Trophoblast cell (in vitro differentiated cells and primary cell): ENCODE data around the gene ARHGAP26.
A peak's percentile ranks its signal among the peaks of the same experiment; 100 is the strongest.

Experiments
- DNase-seq, 2 donors: peaks; one replicate each; pipeline ENCODE4 v3.0.0-alpha.2; 2016
- H2AFZ ChIP-seq: 2 replicates; pipeline ENCODE4 v1.6.1; 2013; ENCODE audit warnings: low read length, moderate library complexity, mild to moderate bottlenecking; ENCODE audit not compliant: insufficient read depth, poor library complexity
- H2AK5ac ChIP-seq: 2 replicates; pipeline ENCODE4 v1.6.1; 2013; ENCODE audit warnings: mild to moderate bottlenecking, low read length
- H2BK120ac ChIP-seq: 2 replicates; pipeline ENCODE4 v1.6.1; 2013; ENCODE audit warnings: low read length, mild to moderate bottlenecking, moderate library complexity; ENCODE audit not compliant: insufficient read depth, poor library complexity
- H2BK12ac ChIP-seq: 2 replicates; pipeline ENCODE4 v1.6.1; 2013; ENCODE audit warnings: mild to moderate bottlenecking, low read length, moderate library complexity
- H2BK5ac ChIP-seq: 2 replicates; pipeline ENCODE4 v1.6.1; 2013; ENCODE audit warnings: low read length, low read depth, moderate library complexity, mild to moderate bottlenecking; ENCODE audit not compliant: poor library complexity
- H3K14ac ChIP-seq: 2 replicates; pipeline ENCODE4 v1.6.1; 2013; ENCODE audit warnings: mild to moderate bottlenecking, low read length
- H3K18ac ChIP-seq: 2 replicates; pipeline ENCODE4 v1.6.1; 2013; ENCODE audit warnings: mild to moderate bottlenecking, low read length
- H3K23ac ChIP-seq: 2 replicates; pipeline ENCODE4 v1.6.1; 2013; ENCODE audit warnings: low read length
- H3K27ac ChIP-seq: 2 replicates; pipeline ENCODE4 v1.5.1; 2013; ENCODE audit warnings: low read depth, mild to moderate bottlenecking, inconsistent platforms, low read length, moderate library complexity
- H3K27me3 ChIP-seq: 2 replicates; pipeline ENCODE4 v1.6.1; 2013; ENCODE audit warnings: inconsistent platforms, mild to moderate bottlenecking, low read length, moderate library complexity; ENCODE audit not compliant: insufficient read depth
- H3K36me3 ChIP-seq, 2 experiments: 1 replicate in 1 of 2; 2 replicates in 1 of 2; pipeline ENCODE4 v1.6.1; 2013; ENCODE audit warnings: low read length in 2 of 2, mild to moderate bottlenecking in 2 of 2, moderate library complexity in 1 of 2; ENCODE audit not compliant: insufficient read depth in 2 of 2, control insufficient read depth in 1 of 2
- H3K4ac ChIP-seq: 2 replicates; pipeline ENCODE4 v1.6.1; 2013; ENCODE audit warnings: low read depth, mild to moderate bottlenecking, low read length, moderate library complexity
- H3K4me1 ChIP-seq, 2 experiments: 1 replicate in 1 of 2; 2 replicates in 1 of 2; pipeline ENCODE4 v1.6.1; 2013; ENCODE audit warnings: low read length in 2 of 2, mild to moderate bottlenecking in 2 of 2, moderate library complexity in 1 of 2; ENCODE audit not compliant: insufficient read depth in 2 of 2, control insufficient read depth in 1 of 2
- H3K4me2 ChIP-seq: 2 replicates; pipeline ENCODE4 v1.6.1; 2013; ENCODE audit warnings: inconsistent platforms, mild to moderate bottlenecking, low read length, moderate library complexity
- H3K4me3 ChIP-seq: 2 replicates; pipeline ENCODE4 v1.5.1; 2013; ENCODE audit warnings: mild to moderate bottlenecking, low read depth, low read length, inconsistent platforms
- H3K79me1 ChIP-seq: one replicate; pipeline ENCODE4 v1.6.1; 2013; ENCODE audit warnings: low read length
- H3K79me2 ChIP-seq: 2 replicates; pipeline ENCODE4 v1.6.1; 2013; ENCODE audit warnings: low read length, mild to moderate bottlenecking; ENCODE audit not compliant: control insufficient read depth, insufficient read depth, poor library complexity
- H3K9ac ChIP-seq: 2 replicates; pipeline ENCODE4 v1.6.1; 2013; ENCODE audit warnings: mild to moderate bottlenecking, low read length
- H3K9me3 ChIP-seq: 2 replicates; pipeline ENCODE4 v1.6.1; 2013; ENCODE audit warnings: low read depth, mild to moderate bottlenecking, control low read depth, inconsistent platforms, low read length; ENCODE audit not compliant: insufficient read depth
- H4K12ac ChIP-seq: 2 replicates; pipeline ENCODE4 v1.6.1; 2013; ENCODE audit warnings: low read depth, mild to moderate bottlenecking, low read length, moderate library complexity
- H4K8ac ChIP-seq: 2 replicates; pipeline ENCODE4 v1.6.1; 2013; ENCODE audit warnings: low read depth, mild to moderate bottlenecking, low read length, moderate library complexity
- H4K91ac ChIP-seq: one replicate; pipeline ENCODE4 v1.6.1; 2013; ENCODE audit warnings: low read depth, mild to moderate bottlenecking, low read length, moderate library complexity
- WGBS: extraction: QIAGEN DNeasy Blood & Tissue Kit; methylation state at CpG from one replicate; pipeline ENCODE4 v1.1.7; 2013; ENCODE audit warnings: missing lambda C conversion rate; ENCODE audit not compliant: insufficient read length, insufficient coverage; ENCODE audit errors: extremely low coverage; 5-methylcytosine and 5-hydroxymethylcytosine counted together

ARHGAP26 gene

GRCh38 chr5:143072734-143073133 is 302.6 kb downstream of the ARHGAP26 start:
- no peak overlapping the region for H3K23ac ChIP-seq
- H3K18ac ChIP-seq = no peak overlapping the region
- H3K79me2 ChIP-seq = no peaks in the 10 kb centered on the region
- H3K4ac ChIP-seq = no peak overlapping the region
- H2BK120ac ChIP-seq = no peak overlapping the region
- H3K27ac ChIP-seq = no peak overlapping the region
- H2AFZ ChIP-seq = no peak overlapping the region
- no peaks in the 10 kb centered on the region for H3K36me3 ChIP-seq
- no peak overlapping the region for H4K8ac ChIP-seq
- peaks cover 1% of the 10 kb centered on the region for H3K9me3 ChIP-seq
- no peak overlapping the region for H3K4me2 ChIP-seq
- no peaks in the 10 kb centered on the region for H3K79me1 ChIP-seq
- no peak overlapping the region for H2BK12ac ChIP-seq
- H4K12ac ChIP-seq = no peak overlapping the region
- no peak overlapping the region for H2BK5ac ChIP-seq
- no peak overlapping the region for H4K91ac ChIP-seq
- H3K14ac ChIP-seq = no peak overlapping the region
- no peak overlapping the region for H2AK5ac ChIP-seq
- no peaks in the 10 kb centered on the region for H3K4me1 ChIP-seq
- no peak overlapping the region for H3K9ac ChIP-seq
- no peak overlapping the region for H3K4me3 ChIP-seq
- H3K27me3 ChIP-seq = no peaks in the 10 kb centered on the region
- no peak for DNase-seq

GRCh38 chr5:143073766-143074165 is 303.6 kb downstream of the ARHGAP26 start:
- Histone ChIP-seq H4K12ac (no peak overlapping the region), H3K23ac (no peak overlapping the region), H3K4me1 (no peaks in the 10 kb centered on the region), H3K4ac (no peak overlapping the region), H2AK5ac (no peak overlapping the region), H3K4me2 (no peak overlapping the region), H4K8ac (no peak overlapping the region), H3K14ac (no peak overlapping the region), H2BK12ac (no peak overlapping the region), H3K79me2 (no peaks in the 10 kb centered on the region), H2AFZ (no peak overlapping the region), H3K4me3 (no peak overlapping the region), H3K27ac (no peak overlapping the region), H2BK5ac (no peak overlapping the region), H3K9me3 (peaks cover 1% of the 10 kb centered on the region), H3K18ac (no peak overlapping the region), H3K79me1 (no peaks in the 10 kb centered on the region), H4K91ac (no peak overlapping the region), H2BK120ac (no peak overlapping the region), H3K9ac (no peak overlapping the region), H3K27me3 (no peaks in the 10 kb centered on the region), H3K36me3 (no peaks in the 10 kb centered on the region)
- DNase-seq = no peak
- WGBS = no CpG with 5 or more reads among the region's 3 CpGs

- WGBS = no CpG with 5 or more reads among the region's 1 CpG
- peak in 1 of 2 donors; percentile 51 for DNase-seq
- no peak overlapping the region for H3K9ac ChIP-seq
Observed at GRCh38 chr5:143074414-143074996, 304.3 kb downstream of the ARHGAP26 start.

GRCh38 chr5:143076377-143076776 is 306.2 kb downstream of the ARHGAP26 start:
- Histone ChIP-seq H2AFZ (no peak overlapping the region), H4K91ac (no peak overlapping the region), H3K36me3 (no peaks in the 10 kb centered on the region), H4K12ac (no peak overlapping the region), H4K8ac (no peak overlapping the region), H3K4me3 (no peak overlapping the region), H3K9me3 (peaks cover 1% of the 10 kb centered on the region), H3K9ac (no peak overlapping the region), H3K79me1 (no peaks in the 10 kb centered on the region), H2BK12ac (no peak overlapping the region), H3K27ac (no peak overlapping the region), H3K18ac (no peak overlapping the region), H2BK5ac (no peak overlapping the region), H3K14ac (no peak overlapping the region), H3K4me2 (no peak overlapping the region), H3K27me3 (no peaks in the 10 kb centered on the region), H2AK5ac (no peak overlapping the region), H3K4me1 (no peaks in the 10 kb centered on the region), H3K23ac (no peak overlapping the region), H2BK120ac (no peak overlapping the region), H3K79me2 (no peaks in the 10 kb centered on the region), H3K4ac (no peak overlapping the region)
- no peak for DNase-seq
- WGBS = no CpG with 5 or more reads among the region's 1 CpG

More at GRCh38 chr5:143074414-143074996, 304.3 kb downstream of the ARHGAP26 start:
- H3K4me1 ChIP-seq = no peaks in the 10 kb centered on the region
- no peak overlapping the region for H3K4ac ChIP-seq
- no peak overlapping the region for H3K4me3 ChIP-seq
- no peaks in the 10 kb centered on the region for H3K27me3 ChIP-seq
- H4K8ac ChIP-seq = no peak overlapping the region
- H2BK5ac ChIP-seq = no peak overlapping the region
- no peaks in the 10 kb centered on the region for H3K79me2 ChIP-seq
- no peak overlapping the region for H3K23ac ChIP-seq
- no peak overlapping the region for H4K91ac ChIP-seq
- H2AFZ ChIP-seq = no peak overlapping the region
- H3K4me2 ChIP-seq = no peak overlapping the region
- H2AK5ac ChIP-seq = no peak overlapping the region
- H3K27ac ChIP-seq = no peak overlapping the region
- H2BK120ac ChIP-seq = no peak overlapping the region
- no peak overlapping the region for H2BK12ac ChIP-seq
- peaks cover 1% of the 10 kb centered on the region for H3K9me3 ChIP-seq
- H4K12ac ChIP-seq = no peak overlapping the region
- no peaks in the 10 kb centered on the region for H3K79me1 ChIP-seq
- no peak overlapping the region for H3K14ac ChIP-seq
- no peaks in the 10 kb centered on the region for H3K36me3 ChIP-seq
- H3K18ac ChIP-seq = no peak overlapping the region
